GM12878 (cell line): ENCODE data around the gene TMEM19. TPM values are rescaled to one million over a fixed set of nuclear protein-coding genes. Genes with fewer than 3 reads are reported as not detected.

Experiments used
- ATAC-seq: fragments of 200-7000 bp; cut with Tn5 transposase; 3 replicates; pipeline ENCODE4 v1.9.1; 2020; ENCODE audit warnings: mild to moderate bottlenecking, moderate library complexity
- BruUV-seq: library from RNA; stranded (reverse); fragments of 400-500 nt; replicated peaks from 2 replicates; lab custom pipeline; 2021; lab: Mats Ljungman, UMichigan
- CTCF ChIA-PET: fragments of 300-600 bp; sonication (Branson Sonifier 250); formaldehyde crosslinking; extraction: SDS; loops from one replicate; lab custom pipeline; 2021; ENCODE audit warnings: inconsistent platforms; lab: Yijun Ruan, JAX
- POLR2A ChIA-PET: fragments of 350-600 bp; formaldehyde crosslinking; extraction: SDS; loops from one replicate; lab custom pipeline; 2021; ENCODE audit warnings: inconsistent platforms; lab: Charles Lee
- RAD21 ChIA-PET: fragments of 300-600 bp; sonication (Branson Sonifier 250); formaldehyde crosslinking; loops from one replicate; lab custom pipeline; 2023; ENCODE audit warnings: antibody characterized with exemption; ENCODE audit not compliant: unreplicated experiment; lab: Charles Lee
- SMC1A ChIA-PET: fragments of 300-600 bp; sonication (Branson Sonifier 250); formaldehyde crosslinking; loops from one replicate; lab custom pipeline; 2023; ENCODE audit not compliant: unreplicated experiment, uncharacterized antibody; lab: Charles Lee
- DNase-seq: peaks from one replicate; pipeline ENCODE4 v3.0.0-alpha.2; 2011; ENCODE audit warnings: low read depth, low spot score
- FAIRE-seq: peaks from 3 replicates; lab custom pipeline; 2011; peaks lifted over from hg19 to GRCh38; lab: Jason Lieb, UNC
- H2AFZ ChIP-seq: 2 replicates; pipeline ENCODE4 v1.6.0; 2011; ENCODE audit warnings: low read depth, low read length, control low read depth; ENCODE audit not compliant: control insufficient read depth
- H3K27ac ChIP-seq: 2 replicates; pipeline ENCODE4 v1.5.1; 2011; ENCODE audit warnings: control low read depth; ENCODE audit not compliant: control insufficient read depth, insufficient read depth
- H3K27me3 ChIP-seq, 2 experiments: replicated peaks in 1 of 2; 2 replicates each; pipeline versions ENCODE4 v1.6.0 to v1.6.1; 2011; ENCODE audit warnings: low read length in 1 of 2; ENCODE audit not compliant: control insufficient read depth in 2 of 2, insufficient read depth in 2 of 2
- H3K36me3 ChIP-seq, 2 experiments: 2 replicates each; pipeline ENCODE4 v1.5.1; 2011; ENCODE audit warnings: low read length in 1 of 2; ENCODE audit not compliant: control insufficient read depth in 2 of 2, insufficient read depth in 2 of 2
- H3K4me1 ChIP-seq: 2 replicates; pipeline ENCODE4 v1.6.1; 2011; ENCODE audit warnings: mild to moderate bottlenecking, low read length, moderate library complexity, mixed read lengths; ENCODE audit not compliant: control insufficient read depth, insufficient read depth
- H3K4me2 ChIP-seq: 2 replicates; pipeline ENCODE4 v1.6.0; 2011; ENCODE audit warnings: control low read depth; ENCODE audit not compliant: control insufficient read depth, insufficient read depth
- H3K4me3 ChIP-seq: fragments of 200-600 bp; sonication (generic); 2 replicates; pipeline ENCODE4 v1.5.1; 2016
- H3K79me2 ChIP-seq: 2 replicates; pipeline ENCODE4 v1.6.0; 2011; ENCODE audit warnings: low read length; ENCODE audit not compliant: control insufficient read depth, insufficient read depth
- H3K9ac ChIP-seq: 2 replicates; pipeline ENCODE4 v1.8.0; 2011; ENCODE audit warnings: low read length, control low read depth, mixed read lengths; ENCODE audit not compliant: control insufficient read depth, insufficient read depth
- H3K9me3 ChIP-seq: replicated peaks from 3 replicates; pipeline ENCODE4 v1.5.1; 2011; ENCODE audit warnings: mild to moderate bottlenecking, low read length; ENCODE audit not compliant: control insufficient read depth, insufficient read depth
- H4K20me1 ChIP-seq: 2 replicates; pipeline ENCODE4 v1.6.0; 2011; ENCODE audit not compliant: control insufficient read depth, insufficient read depth
- CTCF ChIP-seq, 3 experiments: IDR thresholded peaks in 2 of 3; conservative IDR thresholded peaks in 1 of 3; 2 replicates each; pipeline ENCODE4 v1.5.1; 2011; ENCODE audit warnings: low read depth in 3 of 3, low read length in 3 of 3, mild to moderate bottlenecking in 3 of 3, control low read depth in 2 of 3, moderate library complexity in 2 of 3, inconsistent platforms in 1 of 3, mixed read lengths in 1 of 3; ENCODE audit not compliant: control insufficient read depth in 2 of 3, insufficient read depth in 1 of 3; ENCODE audit errors: extremely low read depth in 1 of 3
- GABPA ChIP-seq: IDR thresholded peaks from 2 replicates; pipeline ENCODE4 v1.6.1; 2014; ENCODE audit warnings: antibody characterized with exemption, low read depth, mild to moderate bottlenecking, inconsistent platforms
- KDM1A ChIP-seq: fragments of 200-600 bp; sonication (generic); IDR thresholded peaks from 2 replicates; pipeline ENCODE4 v1.6.1; 2016; ENCODE audit warnings: borderline replicate concordance
- LARP7 ChIP-seq: fragments of 450-650 bp; IDR thresholded peaks from 2 replicates; pipeline ENCODE4 v1.6.1; 2017; ENCODE audit warnings: mild to moderate bottlenecking
- MAX ChIP-seq: IDR thresholded peaks from 2 replicates; pipeline ENCODE4 v1.6.1; 2012; ENCODE audit warnings: low read depth, low read length, improper control_type of control experiment
- PAX8 ChIP-seq: fragments of 450-650 bp; IDR thresholded peaks from 2 replicates; pipeline ENCODE4 v1.6.1; 2017; ENCODE audit warnings: mild to moderate bottlenecking, moderate library complexity
- RAD21 ChIP-seq: IDR thresholded peaks from 2 replicates; pipeline ENCODE4 v1.6.1; 2011; ENCODE audit warnings: mild to moderate bottlenecking, low read depth, low read length, moderate library complexity; ENCODE audit not compliant: insufficient read depth
- RBBP5 ChIP-seq: fragments of 200-600 bp; sonication (generic); conservative IDR thresholded peaks from 2 replicates; pipeline ENCODE4 v1.6.1; 2016
- RCOR1 ChIP-seq: conservative IDR thresholded peaks from 2 replicates; pipeline ENCODE4 v1.6.1; 2012; ENCODE audit warnings: low read depth, low read length, improper control_type of control experiment
- SMC3 ChIP-seq: IDR thresholded peaks from 2 replicates; pipeline ENCODE4 v1.6.1; 2011; ENCODE audit warnings: low read length, improper control_type of control experiment, borderline replicate concordance
- TCF7 ChIP-seq: IDR thresholded peaks from 2 replicates; pipeline ENCODE4 v1.6.1; 2014; ENCODE audit warnings: antibody characterized with exemption, borderline replicate concordance
- YY1 ChIP-seq: IDR thresholded peaks from 2 replicates; pipeline ENCODE4 v1.6.1; 2011; ENCODE audit warnings: low read depth, mild to moderate bottlenecking, low read length
- WGBS: methylation state at CpG from one replicate; pipeline ENCODE4 v1.1.6; 2016; ENCODE audit warnings: low lambda C conversion rate; ENCODE audit not compliant: insufficient replicate concordance, insufficient coverage; ENCODE audit errors: missing lambda C conversion rate; 5-methylcytosine and 5-hydroxymethylcytosine counted together
- in situ Hi-C: fragments of 300-500 bp; cut with MboI; formaldehyde crosslinking; loops from 9 replicates; pipeline ENCODE4 v1.14.3; 2018; ENCODE audit warnings: mixed read lengths
- intact Hi-C: fragments of 100-400 bp; cut with micrococcal nuclease; formaldehyde crosslinking; loops from one replicate; pipeline ENCODE4 v1.14.2; 2022; ENCODE audit not compliant: unreplicated experiment
- polyA plus RNA-seq, 11 experiments: library from polyadenylated mRNA; depleted of rRNA in 4 of 11; unstranded in 6 of 11; stranded (reverse) in 5 of 11; fragments of >200 nt; fragmentation: Nextera tagmentation in 4 of 11; fragmentation: Illumina TruSeq in 1 of 11; extraction: Ambion mirVana in 4 of 11; extraction: Trizol in 1 of 11; gene quantifications; 1 replicate in 1 of 11; 2 replicates in 10 of 11; pipeline versions ENCODE4 v1.2.1 to v1.2.3, GENCODE V29; 2011 to 2016; ENCODE audit warnings: inconsistent platforms in 2 of 11, missing spikeins in 2 of 11, low read depth in 1 of 11
- total RNA-seq, 4 experiments: library from RNA; depleted of rRNA in 3 of 4; stranded (reverse); fragments of >200 nt in 3 of 4; fragmentation: Illumina TruSeq in 1 of 4; extraction: Trizol in 1 of 4; gene quantifications; 2 replicates each; pipeline versions ENCODE4 v1.2.1 to v1.2.3, GENCODE V29; 2013 to 2021

The TMEM19 gene
- total and polyA plus RNA-seq, 10 of the 15 experiments (the other 5 are each of a cell fraction or from before 2014, with no cell fraction given): 26.7 to 54.9 (median 39.3) TPM

GRCh38 chr12:71744522-71745300 lies 58.8 kb downstream of the TMEM19 start:
- intact Hi-C loops (loop anchor here (5.0 to 10.0 kb wide), 2 partner anchors 527 to 1010 kb away; no protein-coding TSS in a partner anchor), in situ Hi-C loops (loop anchor here (25.0 kb wide), 1 partner anchor 1007 kb away; no protein-coding TSS in a partner anchor)
- SMC1A ChIA-PET: interaction anchor here (0.6 to 7.7 kb wide), 11 partner anchors 9 to 329 kb away, joined by 3 to 117 read pairs (median 4); partner anchors contain the start of genes RAB21 and TMEM19
- Histone ChIP-seq H3K9ac (no peak overlapping the region), H3K27ac (no peak overlapping the region), H3K9me3 (no peaks in the 10 kb centered on the region), H3K4me3 (no peak overlapping the region), H4K20me1 (no peaks in the 10 kb centered on the region), H3K36me3 (no peaks in the 10 kb centered on the region), H3K27me3 (no peaks in the 10 kb centered on the region), H3K79me2 (no peaks in the 10 kb centered on the region), H3K4me1 (no peaks in the 10 kb centered on the region), H2AFZ (no peak overlapping the region), H3K4me2 (no peak overlapping the region)
- ATAC-seq (no peak), DNase-seq (no peak), FAIRE-seq (no peak)
- POLR2A ChIA-PET: interaction anchor here (2.0 kb wide), 1 partner anchor 58 kb away, joined by 8 read pairs; the partner anchor contains the start of gene TMEM19
- no peak for TF ChIP-seq RBBP5
- no peak for TF ChIP-seq KDM1A
- WGBS: 93% methylated on average over 5 of the region's 5 CpGs
- BruUV-seq: no TSS peak
- CTCF ChIA-PET: interaction anchor here (0.9 to 7.9 kb wide), 10 partner anchors 9 to 329 kb away, joined by 3 to 131 read pairs (median 8); partner anchors contain the start of genes RAB21 and TMEM19
- RAD21 ChIA-PET: interaction anchor here (0.6 to 7.5 kb wide), 8 partner anchors 10 to 329 kb away, joined by 3 to 139 read pairs (median 4); partner anchors contain the start of genes RAB21, THAP2 and TMEM19

GRCh38 chr12:71746974-71747611 lies 61.2 kb downstream of the TMEM19 start:
- Histone ChIP-seq H3K4me2 (no peak overlapping the region), H4K20me1 (no peaks in the 10 kb centered on the region), H3K27me3 (no peaks in the 10 kb centered on the region; a peak in 1 of 4 replicates), H3K36me3 (no peaks in the 10 kb centered on the region), H3K27ac (no peak overlapping the region), H2AFZ (no peak overlapping the region), H3K4me1 (no peaks in the 10 kb centered on the region), H3K79me2 (no peaks in the 10 kb centered on the region), H3K9me3 (no peaks in the 10 kb centered on the region), H3K4me3 (no peak overlapping the region), H3K9ac (no peak overlapping the region)
- DNase-seq (peak; percentile 45), FAIRE-seq (peak; percentile 86), ATAC-seq (peak; percentile 95)
- ChIA-PET RAD21 (interaction anchor here (0.6 to 7.5 kb wide), 55 partner anchors 9 to 1014 kb away, joined by 3 to 139 read pairs (median 5); partner anchors contain the start of genes THAP2, TMEM19 and ZFC3H1), CTCF (interaction anchor here (0.6 to 7.9 kb wide), 61 partner anchors 9 to 1015 kb away, joined by 3 to 131 read pairs (median 5); partner anchors contain the start of genes THAP2, TMEM19 and ZFC3H1), SMC1A (interaction anchor here (0.6 to 7.7 kb wide), 47 partner anchors 9 to 1181 kb away, joined by 3 to 117 read pairs (median 4); partner anchors contain the start of genes THAP2, TMEM19 and ZFC3H1), POLR2A (interaction anchor here (0.5 to 1.6 kb wide), 6 partner anchors 9 to 279 kb away, joined by 3 to 16 read pairs (median 4); partner anchors contain the start of gene TMEM19)
- intact Hi-C loops (loop anchor here (1.0 to 10.0 kb wide), 5 partner anchors 60 to 1012 kb away; partner anchors contain the start of gene TMEM19), in situ Hi-C loops (loop anchor here (25.0 kb wide), 1 partner anchor 1010 kb away; no protein-coding TSS in a partner anchor)
- BruUV-seq: no TSS peak
- TF ChIP-seq SMC3: peak; percentile 87
- no peak for TF ChIP-seq PAX8
- no peak for TF ChIP-seq TCF7
- TF ChIP-seq YY1: peak; percentile 29; the same call in 1 of the 2 replicates
- no peak for TF ChIP-seq GABPA
- TF ChIP-seq CTCF (IDR thresholded peaks at IDR 0.05 in 2 of 3, conservative IDR thresholded peaks at IDR 0.05 in 1 of 3; ENCODE audit: control insufficient read depth in 2 of 3, extremely low read depth in 1 of 3, insufficient read depth in 1 of 3, low read depth in 3 of 3, low read length in 3 of 3): peak; percentile 67 to 85 (median 80)
- TF ChIP-seq MAX: no peak
- no peak for TF ChIP-seq RCOR1
- peak; percentile 97 for TF ChIP-seq RAD21
- TF ChIP-seq LARP7: no peak
- WGBS: 28% methylated on average over 4 of the region's 4 CpGs
